WTC11 (cell line): Measurements from ENCODE around the gene KCND3. TPM values are rescaled to one million over a fixed set of nuclear protein-coding genes. Genes with fewer than 3 reads are reported as not detected.

Experiments used
- ATAC-seq: fragments of 200-7000 bp; cut with Tn5 transposase; 2 replicates; pipeline ENCODE4 v1.10.0; 2021; ENCODE audit warnings: mild to moderate bottlenecking, moderate library complexity
- CTCF ChIA-PET: fragments of 300-600 bp; sonication (Branson Sonifier 250); formaldehyde crosslinking; loops from one replicate; lab custom pipeline; 2021; ENCODE audit warnings: antibody characterized with exemption; lab: Charles Lee
- POLR2A ChIA-PET: fragments of 350-600 bp; sonication (Branson Sonifier 250); formaldehyde crosslinking; loops from one replicate; lab custom pipeline; 2021; ENCODE audit warnings: antibody characterized with exemption; lab: Charles Lee
- DNase-seq: peaks from one replicate; pipeline ENCODE4 v3.0.0; 2021; ENCODE audit warnings: low spot score
- H3K27ac Mint-ChIP-seq: 2 replicates; pipeline ENCODE4 v1.8.0; 2021; ENCODE audit warnings: mixed read lengths
- H3K27me3 Mint-ChIP-seq: 2 replicates; pipeline ENCODE4 v1.8.0; 2021; ENCODE audit warnings: low read depth, mild to moderate bottlenecking, moderate library complexity, mixed read lengths
- H3K36me3 Mint-ChIP-seq: 2 replicates; pipeline ENCODE4 v1.8.0; 2021; ENCODE audit warnings: mixed read lengths
- H3K4me1 Mint-ChIP-seq: 2 replicates; pipeline ENCODE4 v1.8.0; 2022; ENCODE audit warnings: mixed read lengths
- H3K4me3 Mint-ChIP-seq: 2 replicates; pipeline ENCODE4 v1.8.0; 2021; ENCODE audit warnings: mild to moderate bottlenecking, moderate library complexity, mixed read lengths
- H3K9me3 Mint-ChIP-seq: 2 replicates; pipeline ENCODE4 v1.8.0; 2021; ENCODE audit warnings: mixed read lengths
- CREB1 ChIP-seq: sonication (generic); formaldehyde crosslinking; IDR thresholded peaks from 2 replicates; pipeline ENCODE4 v1.8.0; 2023; ENCODE audit warnings: mild to moderate bottlenecking, missing genetic modification reagents
- ESRRA ChIP-seq: sonication (generic); formaldehyde crosslinking; IDR thresholded peaks from 2 replicates; pipeline ENCODE4 v1.8.1; 2022; ENCODE audit warnings: mild to moderate bottlenecking, missing genetic modification reagents, borderline replicate concordance
- FOXJ3 ChIP-seq: sonication (generic); formaldehyde crosslinking; IDR thresholded peaks from 2 replicates; pipeline ENCODE4 v1.9.0; 2021; ENCODE audit warnings: missing genetic modification reagents, mild to moderate bottlenecking, borderline replicate concordance
- FOXK1 ChIP-seq: sonication (generic); formaldehyde crosslinking; IDR thresholded peaks from 2 replicates; pipeline ENCODE4 v1.8.0; 2022; ENCODE audit warnings: mild to moderate bottlenecking, moderate library complexity, missing genetic modification reagents
- GTF2I ChIP-seq: fragments of 250-450 bp; sonication (Bioruptor Pico); conservative IDR thresholded peaks from 2 replicates; pipeline ENCODE4 v1.4.0; 2021; ENCODE audit warnings: mild to moderate bottlenecking
- NR2C2 ChIP-seq: sonication (generic); formaldehyde crosslinking; IDR thresholded peaks from 2 replicates; pipeline ENCODE4 v1.8.0; 2022; ENCODE audit warnings: mild to moderate bottlenecking, missing genetic modification reagents
- ZNF317 ChIP-seq: sonication (generic); formaldehyde crosslinking; IDR thresholded peaks from 2 replicates; pipeline ENCODE4 v1.8.1; 2023; ENCODE audit warnings: low read depth, mild to moderate bottlenecking, moderate library complexity, missing genetic modification reagents, borderline replicate concordance
- ZNF671 ChIP-seq: fragments of 250-450 bp; sonication (Bioruptor Pico); IDR thresholded peaks from 2 replicates; pipeline ENCODE4 v1.8.0; 2021; ENCODE audit warnings: mild to moderate bottlenecking
- total RNA-seq: library from RNA; stranded (reverse); gene quantifications from 3 replicates; pipeline ENCODE4 v1.2.3, GENCODE V29; 2021
- TF ChIP-seq, protein P1 (sequence below): sonication (generic); formaldehyde crosslinking; IDR thresholded peaks from 2 replicates; pipeline ENCODE4 v1.8.0; 2022; ENCODE audit warnings: mild to moderate bottlenecking, missing genetic modification reagents
- TF ChIP-seq, protein P2 (sequence below): sonication (generic); formaldehyde crosslinking; IDR thresholded peaks from 2 replicates; pipeline ENCODE4 v1.8.1; 2022; ENCODE audit warnings: low read depth, missing genetic modification reagents, borderline replicate concordance
- TF ChIP-seq, protein P3 (sequence below): sonication (generic); formaldehyde crosslinking; IDR thresholded peaks from 2 replicates; pipeline ENCODE4 v1.8.0; 2022; ENCODE audit warnings: missing genetic modification reagents
- TF ChIP-seq, protein P4 (sequence below): fragments of 250-450 bp; sonication (Bioruptor Pico); IDR thresholded peaks from 2 replicates; pipeline ENCODE4 v1.9.0; 2021; ENCODE audit warnings: mild to moderate bottlenecking, borderline replicate concordance
- TF ChIP-seq, protein P5 (sequence below): sonication (generic); formaldehyde crosslinking; IDR thresholded peaks from 2 replicates; pipeline ENCODE4 v1.8.1; 2022; ENCODE audit warnings: mild to moderate bottlenecking, missing genetic modification reagents, moderate library complexity, borderline replicate concordance
- TF ChIP-seq, protein P6 (sequence below): sonication (generic); formaldehyde crosslinking; conservative IDR thresholded peaks from 2 replicates; pipeline ENCODE4 v1.8.1; 2022; ENCODE audit warnings: mild to moderate bottlenecking, missing genetic modification reagents
- TF ChIP-seq, protein P7 (sequence below): sonication (generic); formaldehyde crosslinking; IDR thresholded peaks from 2 replicates; pipeline ENCODE4 v1.8.1; 2023; ENCODE audit warnings: mild to moderate bottlenecking, missing genetic modification reagents
- TF ChIP-seq, protein P8 (sequence below): sonication (generic); formaldehyde crosslinking; IDR thresholded peaks from 2 replicates; pipeline ENCODE4 v1.8.0; 2023; ENCODE audit warnings: mild to moderate bottlenecking, missing genetic modification reagents
- TF ChIP-seq, protein P9 (sequence below): sonication (generic); formaldehyde crosslinking; IDR thresholded peaks from 2 replicates; pipeline ENCODE4 v1.8.1; 2023; ENCODE audit warnings: mild to moderate bottlenecking, missing genetic modification reagents, moderate library complexity

Gene KCND3
- total RNA-seq, 1 experiment from 2014 or later: 0.35 TPM

DNA sequence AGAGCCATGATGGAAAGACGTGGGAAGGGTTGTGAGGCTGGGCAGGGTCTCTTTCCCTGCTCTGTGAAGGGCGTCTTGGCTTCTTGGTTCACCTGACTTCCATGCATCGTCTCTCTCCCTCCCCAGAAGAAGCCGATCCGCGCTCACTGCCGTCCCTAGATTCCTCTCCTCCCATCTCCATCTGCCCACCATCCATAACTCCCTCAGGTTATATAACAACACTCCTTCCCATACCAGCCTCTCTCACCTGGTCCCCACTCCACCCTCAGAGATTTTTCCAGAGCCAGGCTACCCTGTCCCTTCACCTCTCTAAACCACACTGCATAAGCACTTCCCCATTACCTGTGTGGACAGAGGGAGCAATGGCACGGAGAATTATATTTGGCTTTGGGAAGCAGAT is 6.0 kb downstream of the KCND3 start:
- no peak overlapping the region for H3K27ac Mint-ChIP-seq
- CTCF ChIA-PET: no interaction called here
- TF ChIP-seq, protein P1, sequence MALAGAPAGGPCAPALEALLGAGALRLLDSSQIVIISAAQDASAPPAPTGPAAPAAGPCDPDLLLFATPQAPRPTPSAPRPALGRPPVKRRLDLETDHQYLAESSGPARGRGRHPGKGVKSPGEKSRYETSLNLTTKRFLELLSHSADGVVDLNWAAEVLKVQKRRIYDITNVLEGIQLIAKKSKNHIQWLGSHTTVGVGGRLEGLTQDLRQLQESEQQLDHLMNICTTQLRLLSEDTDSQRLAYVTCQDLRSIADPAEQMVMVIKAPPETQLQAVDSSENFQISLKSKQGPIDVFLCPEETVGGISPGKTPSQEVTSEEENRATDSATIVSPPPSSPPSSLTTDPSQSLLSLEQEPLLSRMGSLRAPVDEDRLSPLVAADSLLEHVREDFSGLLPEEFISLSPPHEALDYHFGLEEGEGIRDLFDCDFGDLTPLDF: no peak
- TF ChIP-seq, protein P2, sequence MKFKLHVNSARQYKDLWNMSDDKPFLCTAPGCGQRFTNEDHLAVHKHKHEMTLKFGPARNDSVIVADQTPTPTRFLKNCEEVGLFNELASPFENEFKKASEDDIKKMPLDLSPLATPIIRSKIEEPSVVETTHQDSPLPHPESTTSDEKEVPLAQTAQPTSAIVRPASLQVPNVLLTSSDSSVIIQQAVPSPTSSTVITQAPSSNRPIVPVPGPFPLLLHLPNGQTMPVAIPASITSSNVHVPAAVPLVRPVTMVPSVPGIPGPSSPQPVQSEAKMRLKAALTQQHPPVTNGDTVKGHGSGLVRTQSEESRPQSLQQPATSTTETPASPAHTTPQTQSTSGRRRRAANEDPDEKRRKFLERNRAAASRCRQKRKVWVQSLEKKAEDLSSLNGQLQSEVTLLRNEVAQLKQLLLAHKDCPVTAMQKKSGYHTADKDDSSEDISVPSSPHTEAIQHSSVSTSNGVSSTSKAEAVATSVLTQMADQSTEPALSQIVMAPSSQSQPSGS: no peak
- TF ChIP-seq, protein P3, sequence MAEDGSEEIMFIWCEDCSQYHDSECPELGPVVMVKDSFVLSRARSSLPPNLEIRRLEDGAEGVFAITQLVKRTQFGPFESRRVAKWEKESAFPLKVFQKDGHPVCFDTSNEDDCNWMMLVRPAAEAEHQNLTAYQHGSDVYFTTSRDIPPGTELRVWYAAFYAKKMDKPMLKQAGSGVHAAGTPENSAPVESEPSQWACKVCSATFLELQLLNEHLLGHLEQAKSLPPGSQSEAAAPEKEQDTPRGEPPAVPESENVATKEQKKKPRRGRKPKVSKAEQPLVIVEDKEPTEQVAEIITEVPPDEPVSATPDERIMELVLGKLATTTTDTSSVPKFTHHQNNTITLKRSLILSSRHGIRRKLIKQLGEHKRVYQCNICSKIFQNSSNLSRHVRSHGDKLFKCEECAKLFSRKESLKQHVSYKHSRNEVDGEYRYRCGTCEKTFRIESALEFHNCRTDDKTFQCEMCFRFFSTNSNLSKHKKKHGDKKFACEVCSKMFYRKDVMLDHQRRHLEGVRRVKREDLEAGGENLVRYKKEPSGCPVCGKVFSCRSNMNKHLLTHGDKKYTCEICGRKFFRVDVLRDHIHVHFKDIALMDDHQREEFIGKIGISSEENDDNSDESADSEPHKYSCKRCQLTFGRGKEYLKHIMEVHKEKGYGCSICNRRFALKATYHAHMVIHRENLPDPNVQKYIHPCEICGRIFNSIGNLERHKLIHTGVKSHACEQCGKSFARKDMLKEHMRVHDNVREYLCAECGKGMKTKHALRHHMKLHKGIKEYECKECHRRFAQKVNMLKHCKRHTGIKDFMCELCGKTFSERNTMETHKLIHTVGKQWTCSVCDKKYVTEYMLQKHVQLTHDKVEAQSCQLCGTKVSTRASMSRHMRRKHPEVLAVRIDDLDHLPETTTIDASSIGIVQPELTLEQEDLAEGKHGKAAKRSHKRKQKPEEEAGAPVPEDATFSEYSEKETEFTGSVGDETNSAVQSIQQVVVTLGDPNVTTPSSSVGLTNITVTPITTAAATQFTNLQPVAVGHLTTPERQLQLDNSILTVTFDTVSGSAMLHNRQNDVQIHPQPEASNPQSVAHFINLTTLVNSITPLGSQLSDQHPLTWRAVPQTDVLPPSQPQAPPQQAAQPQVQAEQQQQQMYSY: no peak
- TF ChIP-seq ESRRA (CRISPR knock-in tag): no peak
- peaks cover 7% of the 10 kb centered on the region for H3K9me3 Mint-ChIP-seq
- POLR2A ChIA-PET: no interaction called here
- H3K36me3 Mint-ChIP-seq: no peaks in the 10 kb centered on the region
- H3K27me3 Mint-ChIP-seq: peaks cover 58% of the 10 kb centered on the region
- DNase-seq: no peak
- ATAC-seq: no peak
- peaks cover 15% of the 10 kb centered on the region for H3K4me1 Mint-ChIP-seq
- no peak overlapping the region for H3K4me3 Mint-ChIP-seq

DNA sequence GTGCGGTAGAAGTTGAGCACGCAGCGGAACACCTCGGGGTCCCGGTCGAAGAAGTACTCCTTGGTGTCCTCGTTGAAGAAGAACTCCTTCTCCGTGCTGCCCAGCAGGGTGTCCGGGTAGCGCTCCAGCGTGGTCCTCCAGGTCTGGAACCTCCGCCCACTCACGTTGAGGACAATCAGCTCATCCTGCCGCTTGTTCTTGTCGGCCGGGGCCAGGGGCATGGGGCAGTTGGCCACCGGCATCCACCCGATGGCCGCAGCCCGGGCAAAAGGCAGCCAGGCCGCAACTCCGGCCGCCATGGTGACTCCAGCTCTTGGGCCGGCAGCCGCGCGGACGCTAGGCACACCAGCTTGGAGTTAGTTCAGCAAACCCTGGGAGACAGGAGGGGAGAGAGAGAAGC is 7.0 kb downstream of the KCND3 start:
- H3K27ac Mint-ChIP-seq: no peak overlapping the region
- CTCF ChIA-PET: interaction anchor here (0.6 to 0.8 kb wide), 2 partner anchors 16 to 20 kb away, joined by 3 read pairs; no protein-coding TSS in a partner anchor
- TF ChIP-seq, protein P4, sequence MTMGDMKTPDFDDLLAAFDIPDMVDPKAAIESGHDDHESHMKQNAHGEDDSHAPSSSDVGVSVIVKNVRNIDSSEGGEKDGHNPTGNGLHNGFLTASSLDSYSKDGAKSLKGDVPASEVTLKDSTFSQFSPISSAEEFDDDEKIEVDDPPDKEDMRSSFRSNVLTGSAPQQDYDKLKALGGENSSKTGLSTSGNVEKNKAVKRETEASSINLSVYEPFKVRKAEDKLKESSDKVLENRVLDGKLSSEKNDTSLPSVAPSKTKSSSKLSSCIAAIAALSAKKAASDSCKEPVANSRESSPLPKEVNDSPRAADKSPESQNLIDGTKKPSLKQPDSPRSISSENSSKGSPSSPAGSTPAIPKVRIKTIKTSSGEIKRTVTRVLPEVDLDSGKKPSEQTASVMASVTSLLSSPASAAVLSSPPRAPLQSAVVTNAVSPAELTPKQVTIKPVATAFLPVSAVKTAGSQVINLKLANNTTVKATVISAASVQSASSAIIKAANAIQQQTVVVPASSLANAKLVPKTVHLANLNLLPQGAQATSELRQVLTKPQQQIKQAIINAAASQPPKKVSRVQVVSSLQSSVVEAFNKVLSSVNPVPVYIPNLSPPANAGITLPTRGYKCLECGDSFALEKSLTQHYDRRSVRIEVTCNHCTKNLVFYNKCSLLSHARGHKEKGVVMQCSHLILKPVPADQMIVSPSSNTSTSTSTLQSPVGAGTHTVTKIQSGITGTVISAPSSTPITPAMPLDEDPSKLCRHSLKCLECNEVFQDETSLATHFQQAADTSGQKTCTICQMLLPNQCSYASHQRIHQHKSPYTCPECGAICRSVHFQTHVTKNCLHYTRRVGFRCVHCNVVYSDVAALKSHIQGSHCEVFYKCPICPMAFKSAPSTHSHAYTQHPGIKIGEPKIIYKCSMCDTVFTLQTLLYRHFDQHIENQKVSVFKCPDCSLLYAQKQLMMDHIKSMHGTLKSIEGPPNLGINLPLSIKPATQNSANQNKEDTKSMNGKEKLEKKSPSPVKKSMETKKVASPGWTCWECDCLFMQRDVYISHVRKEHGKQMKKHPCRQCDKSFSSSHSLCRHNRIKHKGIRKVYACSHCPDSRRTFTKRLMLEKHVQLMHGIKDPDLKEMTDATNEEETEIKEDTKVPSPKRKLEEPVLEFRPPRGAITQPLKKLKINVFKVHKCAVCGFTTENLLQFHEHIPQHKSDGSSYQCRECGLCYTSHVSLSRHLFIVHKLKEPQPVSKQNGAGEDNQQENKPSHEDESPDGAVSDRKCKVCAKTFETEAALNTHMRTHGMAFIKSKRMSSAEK (CRISPR knock-in tag): no peak
- TF ChIP-seq ZNF317 (CRISPR knock-in tag): no peak
- no peak for TF ChIP-seq ESRRA (CRISPR knock-in tag)
- TF ChIP-seq, protein P5, sequence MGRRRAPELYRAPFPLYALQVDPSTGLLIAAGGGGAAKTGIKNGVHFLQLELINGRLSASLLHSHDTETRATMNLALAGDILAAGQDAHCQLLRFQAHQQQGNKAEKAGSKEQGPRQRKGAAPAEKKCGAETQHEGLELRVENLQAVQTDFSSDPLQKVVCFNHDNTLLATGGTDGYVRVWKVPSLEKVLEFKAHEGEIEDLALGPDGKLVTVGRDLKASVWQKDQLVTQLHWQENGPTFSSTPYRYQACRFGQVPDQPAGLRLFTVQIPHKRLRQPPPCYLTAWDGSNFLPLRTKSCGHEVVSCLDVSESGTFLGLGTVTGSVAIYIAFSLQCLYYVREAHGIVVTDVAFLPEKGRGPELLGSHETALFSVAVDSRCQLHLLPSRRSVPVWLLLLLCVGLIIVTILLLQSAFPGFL (CRISPR knock-in tag): no peak
- no peak for TF ChIP-seq FOXJ3 (CRISPR knock-in tag)
- no peak for TF ChIP-seq CREB1 (CRISPR knock-in tag)
- no peak for TF ChIP-seq NR2C2 (CRISPR knock-in tag)
- no peak for TF ChIP-seq FOXK1 (CRISPR knock-in tag)
- TF ChIP-seq, protein P6, sequence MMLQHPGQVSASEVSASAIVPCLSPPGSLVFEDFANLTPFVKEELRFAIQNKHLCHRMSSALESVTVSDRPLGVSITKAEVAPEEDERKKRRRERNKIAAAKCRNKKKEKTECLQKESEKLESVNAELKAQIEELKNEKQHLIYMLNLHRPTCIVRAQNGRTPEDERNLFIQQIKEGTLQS (CRISPR knock-in tag): no peak
- no peak for TF ChIP-seq ZNF671 (CRISPR knock-in tag)
- TF ChIP-seq, protein P7, sequence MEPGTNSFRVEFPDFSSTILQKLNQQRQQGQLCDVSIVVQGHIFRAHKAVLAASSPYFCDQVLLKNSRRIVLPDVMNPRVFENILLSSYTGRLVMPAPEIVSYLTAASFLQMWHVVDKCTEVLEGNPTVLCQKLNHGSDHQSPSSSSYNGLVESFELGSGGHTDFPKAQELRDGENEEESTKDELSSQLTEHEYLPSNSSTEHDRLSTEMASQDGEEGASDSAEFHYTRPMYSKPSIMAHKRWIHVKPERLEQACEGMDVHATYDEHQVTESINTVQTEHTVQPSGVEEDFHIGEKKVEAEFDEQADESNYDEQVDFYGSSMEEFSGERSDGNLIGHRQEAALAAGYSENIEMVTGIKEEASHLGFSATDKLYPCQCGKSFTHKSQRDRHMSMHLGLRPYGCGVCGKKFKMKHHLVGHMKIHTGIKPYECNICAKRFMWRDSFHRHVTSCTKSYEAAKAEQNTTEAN (CRISPR knock-in tag): no peak
- no peak for TF ChIP-seq GTF2I (CRISPR knock-in tag)
- TF ChIP-seq, protein P8, sequence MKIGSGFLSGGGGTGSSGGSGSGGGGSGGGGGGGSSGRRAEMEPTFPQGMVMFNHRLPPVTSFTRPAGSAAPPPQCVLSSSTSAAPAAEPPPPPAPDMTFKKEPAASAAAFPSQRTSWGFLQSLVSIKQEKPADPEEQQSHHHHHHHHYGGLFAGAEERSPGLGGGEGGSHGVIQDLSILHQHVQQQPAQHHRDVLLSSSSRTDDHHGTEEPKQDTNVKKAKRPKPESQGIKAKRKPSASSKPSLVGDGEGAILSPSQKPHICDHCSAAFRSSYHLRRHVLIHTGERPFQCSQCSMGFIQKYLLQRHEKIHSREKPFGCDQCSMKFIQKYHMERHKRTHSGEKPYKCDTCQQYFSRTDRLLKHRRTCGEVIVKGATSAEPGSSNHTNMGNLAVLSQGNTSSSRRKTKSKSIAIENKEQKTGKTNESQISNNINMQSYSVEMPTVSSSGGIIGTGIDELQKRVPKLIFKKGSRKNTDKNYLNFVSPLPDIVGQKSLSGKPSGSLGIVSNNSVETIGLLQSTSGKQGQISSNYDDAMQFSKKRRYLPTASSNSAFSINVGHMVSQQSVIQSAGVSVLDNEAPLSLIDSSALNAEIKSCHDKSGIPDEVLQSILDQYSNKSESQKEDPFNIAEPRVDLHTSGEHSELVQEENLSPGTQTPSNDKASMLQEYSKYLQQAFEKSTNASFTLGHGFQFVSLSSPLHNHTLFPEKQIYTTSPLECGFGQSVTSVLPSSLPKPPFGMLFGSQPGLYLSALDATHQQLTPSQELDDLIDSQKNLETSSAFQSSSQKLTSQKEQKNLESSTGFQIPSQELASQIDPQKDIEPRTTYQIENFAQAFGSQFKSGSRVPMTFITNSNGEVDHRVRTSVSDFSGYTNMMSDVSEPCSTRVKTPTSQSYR (CRISPR knock-in tag): no peak
- TF ChIP-seq, protein P9, sequence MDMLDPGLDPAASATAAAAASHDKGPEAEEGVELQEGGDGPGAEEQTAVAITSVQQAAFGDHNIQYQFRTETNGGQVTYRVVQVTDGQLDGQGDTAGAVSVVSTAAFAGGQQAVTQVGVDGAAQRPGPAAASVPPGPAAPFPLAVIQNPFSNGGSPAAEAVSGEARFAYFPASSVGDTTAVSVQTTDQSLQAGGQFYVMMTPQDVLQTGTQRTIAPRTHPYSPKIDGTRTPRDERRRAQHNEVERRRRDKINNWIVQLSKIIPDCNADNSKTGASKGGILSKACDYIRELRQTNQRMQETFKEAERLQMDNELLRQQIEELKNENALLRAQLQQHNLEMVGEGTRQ (CRISPR knock-in tag): no peak

More for the DNA sequence above, 7.0 kb downstream of the KCND3 start:
- no peak for ATAC-seq
- Mint-ChIP-seq H3K36me3 (no peaks in the 10 kb centered on the region), H3K27me3 (peaks cover 48% of the 10 kb centered on the region), H3K4me1 (peaks cover 12% of the 10 kb centered on the region), H3K9me3 (peaks cover 7% of the 10 kb centered on the region), H3K4me3 (no peak overlapping the region)
- no peak for DNase-seq
- POLR2A ChIA-PET: no interaction called here
